NCI-H2107 (cell line): ENCODE data around the gene FANK1.
"Not testable (repeated sequence)": the region's sequence is repeated elsewhere in the genome, so short reads cannot be mapped to it uniquely, and the experiment has no call there.

Source experiments
- DNase-seq: peaks from one replicate; lab custom pipeline; 2025; lab: John Stamatoyannopoulos, UW

FANK1 gene

DNA sequence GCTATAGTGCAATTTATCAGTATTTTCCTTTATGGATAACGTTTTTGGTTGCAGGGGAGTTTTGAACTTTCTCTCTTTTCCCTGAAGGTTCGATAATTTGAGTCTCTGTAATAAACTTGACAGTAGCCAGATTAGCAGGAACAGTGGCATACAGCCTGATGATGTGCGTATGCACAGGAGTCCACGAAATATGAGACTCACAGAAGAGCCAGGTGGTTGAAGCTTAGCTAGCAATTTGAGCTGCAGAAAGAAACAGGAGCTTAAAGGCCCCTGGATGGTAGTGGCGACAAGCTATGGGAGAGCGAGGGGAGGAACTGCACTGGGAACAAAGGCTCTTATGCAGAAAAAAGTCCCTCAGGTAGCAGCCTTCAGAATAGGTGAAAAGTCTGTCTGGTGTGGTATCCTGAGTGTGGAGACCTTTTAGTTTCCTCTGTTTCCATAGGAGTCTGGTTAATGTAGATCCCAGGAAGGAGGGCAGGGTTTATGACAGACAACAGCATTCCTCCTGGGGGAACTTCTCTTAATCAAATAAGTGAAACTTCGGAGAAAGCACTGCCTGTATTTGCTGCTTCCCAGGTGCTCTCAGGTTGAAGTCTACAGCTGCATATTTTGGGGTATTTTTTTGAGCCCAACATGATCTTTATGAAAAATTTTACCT, 32.7 kb downstream of the FANK1 start:
- DNase-seq, result no peak

DNA sequence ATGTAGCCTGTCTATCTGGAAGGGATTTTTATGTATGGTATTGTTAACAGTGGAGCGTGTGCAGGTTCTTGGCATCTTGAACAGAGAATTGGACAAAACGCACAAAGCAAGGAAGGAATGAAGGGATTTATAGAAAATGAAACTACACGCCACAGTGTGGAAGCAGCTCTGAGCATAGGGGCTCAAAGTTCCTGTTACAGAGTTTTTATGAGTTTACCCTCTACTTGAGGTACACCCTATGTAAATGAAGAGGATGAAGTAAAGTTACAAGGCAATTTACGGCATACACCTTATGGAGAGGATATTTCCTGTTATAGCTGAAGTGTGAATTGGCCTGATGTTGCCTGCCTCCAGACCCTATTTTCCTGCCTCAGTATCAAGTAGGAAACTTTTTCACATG, 33.3 kb downstream of the FANK1 start:
- DNase-seq, result no peak

DNA sequence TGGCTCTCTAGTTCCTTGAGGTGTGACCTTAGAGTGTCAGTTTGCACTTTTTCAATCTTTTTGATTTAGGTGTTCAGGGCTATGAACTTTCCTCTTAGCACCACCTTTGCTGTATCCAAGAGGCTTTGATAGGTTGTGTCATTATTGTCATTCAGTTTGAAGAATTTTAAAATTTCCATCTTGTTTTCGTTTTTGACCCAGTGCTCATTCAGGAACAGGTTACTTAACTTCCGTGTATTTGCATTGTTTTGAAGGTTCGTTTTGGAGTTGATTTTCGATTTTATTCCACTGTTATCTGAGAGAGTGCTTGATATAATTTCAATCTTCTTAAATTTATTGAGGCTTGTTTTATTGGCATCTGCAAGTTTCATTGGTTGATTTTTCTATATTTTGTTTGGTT, 37.3 kb downstream of the FANK1 start:
- no peak for DNase-seq

DNA sequence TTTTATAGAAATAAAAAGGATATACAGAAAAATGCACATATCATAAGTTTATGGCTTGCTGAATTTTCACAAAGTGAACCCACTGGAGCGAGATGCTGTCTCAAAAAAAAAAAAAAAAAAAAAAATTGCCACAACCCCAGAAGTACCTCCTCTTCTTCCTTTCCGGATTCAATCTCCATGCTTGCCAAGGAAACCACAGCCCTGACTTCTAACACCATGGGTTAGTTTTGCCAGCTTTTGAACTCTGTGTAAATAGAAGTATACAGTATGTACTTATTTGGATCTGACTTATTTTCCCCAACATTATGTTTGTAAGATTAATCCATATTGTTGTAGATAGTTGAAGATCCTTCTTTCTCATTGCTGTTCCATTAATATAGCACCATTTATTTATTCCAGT, 40.0 kb downstream of the FANK1 start:
- DNase-seq, result no peak

DNA sequence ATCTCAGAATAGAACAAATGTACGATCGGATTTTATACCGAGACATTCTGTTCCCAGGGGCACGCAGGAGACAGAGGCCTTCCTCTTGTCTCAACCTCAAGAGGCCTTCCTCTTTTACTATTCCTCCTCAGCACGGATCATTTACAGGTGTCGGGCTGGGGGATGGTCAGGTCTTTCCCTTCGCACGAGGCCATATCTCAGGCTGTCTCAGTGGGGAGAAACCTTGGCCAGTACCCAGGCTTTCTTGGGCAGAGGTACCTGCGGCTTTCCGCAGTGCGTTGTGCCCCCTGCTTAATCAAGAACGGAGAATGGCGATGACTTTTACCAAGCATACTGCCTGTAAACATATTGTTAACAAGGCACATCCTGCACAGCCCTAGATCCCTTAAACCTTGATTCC, 44.2 kb downstream of the FANK1 start:
- DNase-seq, result no peak

DNA sequence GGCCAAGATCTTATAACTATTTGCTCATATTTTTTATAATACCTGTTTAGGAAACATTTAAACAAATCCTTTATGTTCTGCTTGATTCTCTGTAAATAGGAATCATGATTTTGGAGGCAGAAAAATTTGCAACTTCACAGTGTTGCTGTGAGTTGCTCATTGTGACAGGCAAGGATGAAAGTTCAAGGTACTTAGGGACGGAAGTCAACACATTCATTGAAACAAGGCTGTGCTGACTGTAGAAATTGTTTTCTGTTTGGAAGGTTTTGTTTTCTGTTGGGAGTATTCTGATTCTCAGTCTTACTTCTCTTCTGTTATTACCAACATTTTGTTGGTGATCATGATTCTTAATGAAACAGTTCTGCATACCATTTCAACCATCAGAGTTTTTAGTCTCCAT, 54.9 kb downstream of the FANK1 start:
- DNase-seq, result no peak

DNA sequence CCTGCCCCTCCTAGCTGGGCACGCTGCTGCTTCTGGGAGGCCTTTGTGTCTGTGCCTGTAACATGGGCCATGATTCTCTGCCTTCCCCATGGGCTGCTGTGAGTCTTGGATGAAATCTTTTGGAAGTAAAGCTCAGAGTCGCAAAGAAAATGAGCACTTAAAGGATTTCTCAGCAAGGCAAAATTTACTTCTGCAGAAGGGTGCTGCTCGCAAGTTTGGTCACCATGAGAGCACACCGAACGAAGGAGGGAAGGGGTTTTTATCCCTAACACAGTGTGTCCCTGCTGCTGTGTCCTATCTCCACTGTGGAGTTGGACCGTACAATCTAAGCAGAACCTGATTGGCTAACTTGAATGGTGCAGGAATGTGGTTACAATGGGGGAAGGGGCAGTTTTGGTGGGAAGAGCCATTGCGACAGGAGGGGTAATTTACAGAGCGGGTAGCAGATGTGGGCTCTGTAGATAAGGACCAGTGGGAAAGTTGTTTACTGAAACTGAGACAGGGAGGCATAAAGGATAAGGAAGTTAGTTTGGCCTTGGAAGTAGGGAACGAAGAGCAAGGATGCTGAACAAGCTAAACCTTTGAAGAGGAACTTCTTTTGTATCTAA, 57.5 kb downstream of the FANK1 start:
- DNase-seq, result no peak

DNA sequence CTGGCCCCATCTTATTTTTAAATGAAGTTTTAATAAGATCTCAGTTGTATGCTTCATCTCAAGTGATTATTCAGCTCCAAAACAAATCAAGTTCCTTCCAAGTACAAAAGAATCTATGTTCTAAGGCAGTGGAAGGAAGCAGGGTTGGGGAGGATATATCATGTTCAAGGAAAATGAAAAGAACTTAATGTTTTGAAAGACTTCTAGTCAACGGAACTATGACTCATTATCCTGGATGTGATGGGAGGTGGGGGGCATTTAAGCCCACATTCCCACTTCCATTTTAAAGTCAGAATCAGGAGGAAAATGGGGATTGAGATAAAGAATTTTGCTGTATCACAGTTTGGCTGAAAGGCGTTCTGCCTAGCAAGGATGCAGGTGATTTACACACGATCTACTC, 59.4 kb downstream of the FANK1 start:
- DNase-seq, result no peak

DNA sequence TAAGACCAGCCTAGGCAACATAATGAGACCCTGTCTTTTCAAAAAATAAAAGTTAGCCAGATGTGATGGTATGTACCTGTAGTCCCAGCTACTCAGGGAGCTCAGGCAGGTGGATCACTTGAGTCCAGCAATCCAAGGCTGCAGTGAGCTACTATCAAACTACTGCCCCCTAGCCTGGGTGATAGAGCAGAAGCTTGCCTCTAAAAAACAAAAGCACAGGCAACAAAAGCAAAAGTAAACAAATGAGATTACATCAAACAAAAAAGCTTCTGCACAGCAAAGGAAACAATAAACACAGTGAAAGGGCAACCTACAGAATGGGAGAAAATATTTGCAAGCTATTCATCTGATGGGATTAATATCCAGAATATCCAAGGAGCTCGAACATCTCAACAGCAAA, 65.4 kb downstream of the FANK1 start:
- DNase-seq, result no peak

DNA sequence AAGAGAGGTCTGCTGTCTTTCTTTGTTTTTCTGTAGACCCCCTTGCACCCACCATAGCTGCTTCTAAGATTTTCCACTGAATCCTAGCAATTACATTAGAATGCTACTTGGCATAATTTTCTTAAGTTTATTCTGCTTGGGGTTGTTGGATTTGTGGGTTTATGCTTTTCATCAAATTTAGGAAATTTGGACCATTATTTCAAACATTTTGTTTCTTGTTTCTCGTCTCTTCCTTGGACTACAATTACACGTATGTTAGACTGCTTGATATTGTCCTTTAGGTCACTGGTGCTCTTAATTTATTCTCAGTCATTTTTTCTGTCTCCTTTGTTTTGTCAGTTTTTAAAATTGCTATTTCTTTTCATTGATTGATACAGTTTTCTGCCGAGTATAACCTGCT, 65.8 kb downstream of the FANK1 start:
- no peak for DNase-seq

DNA sequence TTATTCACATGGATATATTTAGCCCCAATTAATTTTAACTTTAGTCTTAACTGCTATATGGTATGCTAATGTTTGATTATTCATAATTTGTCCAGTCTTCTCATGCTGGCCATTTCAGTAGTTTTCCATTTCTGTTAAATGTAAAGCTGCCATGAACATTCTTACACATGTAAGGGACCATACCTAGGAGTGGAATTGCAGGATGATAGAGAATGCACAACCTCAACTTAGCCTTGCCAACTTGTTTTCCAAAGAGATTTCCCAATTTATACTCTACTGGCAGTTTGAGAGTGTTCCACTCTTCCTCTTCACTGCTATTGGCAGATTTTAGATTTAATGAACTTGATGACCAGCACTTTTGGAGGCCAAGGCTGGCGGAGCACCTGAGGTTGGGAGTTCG, 68.2 kb downstream of the FANK1 start:
- DNase-seq, result no peak

DNA sequence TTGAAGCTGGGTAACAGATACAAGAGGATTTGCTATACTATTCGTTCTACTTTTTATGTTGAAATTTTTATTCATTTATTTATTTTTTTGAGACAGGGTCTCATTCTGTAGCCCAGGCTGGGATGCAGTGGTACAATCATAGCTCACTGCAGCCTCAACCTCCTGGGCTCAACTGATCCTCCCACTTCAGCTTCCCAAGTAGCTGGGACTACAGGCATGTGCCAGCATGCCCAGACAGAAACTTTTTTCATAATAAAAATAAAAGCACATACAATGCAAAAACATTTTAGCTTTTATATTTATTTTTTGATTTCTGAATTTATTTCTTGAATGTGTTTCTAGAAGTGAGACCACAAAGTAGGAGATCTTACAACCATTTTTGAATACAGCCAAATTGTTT, 71.2 kb downstream of the FANK1 start:
- DNase-seq, result no peak

DNA sequence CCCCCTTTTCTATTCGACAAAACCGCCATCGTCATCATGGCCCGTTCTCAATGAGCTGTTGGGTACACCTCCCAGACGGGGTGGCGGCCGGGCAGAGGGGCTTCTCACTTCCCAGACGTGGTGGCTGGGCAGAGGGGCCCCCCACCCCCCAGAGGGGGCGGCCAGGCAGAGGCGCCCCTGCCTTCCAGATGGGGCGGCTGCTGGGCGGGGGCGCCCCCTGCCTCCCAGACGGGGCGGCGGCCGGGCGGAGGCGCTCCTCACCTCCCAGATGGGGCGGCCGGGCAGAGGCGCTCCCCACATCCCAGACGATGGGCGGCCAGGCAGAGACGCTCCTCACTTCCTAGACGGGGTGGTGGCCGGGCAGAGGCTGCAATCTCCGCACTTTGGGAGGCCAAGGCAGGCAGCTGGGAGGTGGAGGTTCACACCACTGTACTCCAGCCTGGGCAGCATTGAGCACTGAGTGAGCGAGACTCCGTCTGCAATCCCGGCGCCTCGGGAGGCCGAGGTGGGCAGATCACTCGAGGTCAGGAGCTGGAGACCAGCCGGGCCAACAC, 73.8 kb downstream of the FANK1 start:
- DNase-seq, result not testable (repeated sequence)

DNA sequence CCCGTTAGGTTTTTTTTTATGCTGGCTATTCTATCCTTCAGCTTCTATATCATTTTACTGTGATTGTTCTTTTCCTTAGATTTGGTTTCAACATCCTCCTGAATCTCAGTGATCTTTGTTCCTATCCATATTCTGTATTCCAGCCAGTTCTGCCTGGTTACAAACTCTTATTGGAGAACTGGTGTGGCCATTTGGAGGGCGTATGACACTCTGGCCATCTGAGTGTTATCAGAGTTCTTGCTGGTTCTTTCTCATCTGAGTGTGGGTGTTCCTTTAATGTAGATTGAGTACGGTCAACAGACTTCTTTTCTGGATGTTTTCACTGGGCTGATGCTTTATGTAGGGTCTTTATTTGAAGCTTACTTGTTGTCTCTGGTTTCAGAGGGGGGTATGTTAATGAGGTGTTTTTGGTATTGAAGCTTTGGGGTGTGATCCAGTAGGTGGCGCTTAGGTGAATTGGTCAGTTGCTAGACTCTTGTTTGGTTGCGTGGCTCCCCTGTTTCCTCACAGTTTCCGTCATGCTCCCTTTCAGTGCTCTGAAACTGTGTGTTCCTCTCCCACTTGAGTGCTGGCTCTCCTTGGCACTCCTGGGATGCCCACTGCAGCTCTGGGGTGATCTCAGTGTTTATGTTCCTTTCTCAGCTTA, 80.7 kb downstream of the FANK1 start:
- DNase-seq, result no peak

DNA sequence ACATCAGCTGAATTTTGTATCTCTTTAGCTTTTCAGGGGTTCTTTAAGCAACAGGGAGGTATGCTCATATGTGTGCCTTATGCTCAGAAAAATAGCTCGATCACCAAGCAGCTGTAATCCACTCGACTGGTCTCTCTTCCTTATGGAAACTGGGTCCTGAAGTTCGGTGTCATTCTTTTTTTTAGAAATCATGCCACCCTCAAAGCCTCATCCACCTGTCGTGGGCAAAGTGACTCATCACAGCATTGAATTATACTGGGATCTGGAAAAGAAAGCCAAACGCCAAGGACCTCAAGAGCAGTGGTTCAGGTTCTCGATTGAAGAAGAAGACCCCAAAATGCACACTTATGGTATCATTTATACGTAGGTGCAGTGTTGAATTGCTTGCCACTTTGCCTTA, 83.6 kb downstream of the FANK1 start:
- DNase-seq, result no peak

DNA sequence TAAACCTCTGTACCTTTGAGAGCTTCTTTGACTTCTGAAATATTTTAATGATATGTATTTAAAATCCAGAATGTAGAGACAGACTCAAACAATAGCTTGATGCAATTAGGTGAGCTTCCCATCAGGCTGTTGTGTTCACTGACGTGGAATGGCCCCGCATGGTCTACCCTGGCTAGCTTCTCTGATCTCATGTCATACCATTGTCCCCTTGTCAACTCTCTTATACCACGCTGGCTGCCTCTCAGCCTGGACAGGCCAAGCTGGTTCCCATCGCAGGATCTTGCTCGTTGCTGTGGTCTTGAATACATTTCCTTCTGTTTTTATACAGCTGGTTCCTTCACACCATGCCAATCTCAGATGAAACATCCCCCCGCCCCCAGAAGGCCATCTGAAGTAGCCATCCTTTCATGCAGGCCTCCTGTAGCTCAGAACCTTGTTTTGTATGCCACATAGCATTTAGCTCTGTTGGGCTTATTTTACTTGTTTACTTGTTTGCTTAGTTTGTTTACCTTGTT, 84.2 kb downstream of the FANK1 start:
- DNase-seq, result no peak

DNA sequence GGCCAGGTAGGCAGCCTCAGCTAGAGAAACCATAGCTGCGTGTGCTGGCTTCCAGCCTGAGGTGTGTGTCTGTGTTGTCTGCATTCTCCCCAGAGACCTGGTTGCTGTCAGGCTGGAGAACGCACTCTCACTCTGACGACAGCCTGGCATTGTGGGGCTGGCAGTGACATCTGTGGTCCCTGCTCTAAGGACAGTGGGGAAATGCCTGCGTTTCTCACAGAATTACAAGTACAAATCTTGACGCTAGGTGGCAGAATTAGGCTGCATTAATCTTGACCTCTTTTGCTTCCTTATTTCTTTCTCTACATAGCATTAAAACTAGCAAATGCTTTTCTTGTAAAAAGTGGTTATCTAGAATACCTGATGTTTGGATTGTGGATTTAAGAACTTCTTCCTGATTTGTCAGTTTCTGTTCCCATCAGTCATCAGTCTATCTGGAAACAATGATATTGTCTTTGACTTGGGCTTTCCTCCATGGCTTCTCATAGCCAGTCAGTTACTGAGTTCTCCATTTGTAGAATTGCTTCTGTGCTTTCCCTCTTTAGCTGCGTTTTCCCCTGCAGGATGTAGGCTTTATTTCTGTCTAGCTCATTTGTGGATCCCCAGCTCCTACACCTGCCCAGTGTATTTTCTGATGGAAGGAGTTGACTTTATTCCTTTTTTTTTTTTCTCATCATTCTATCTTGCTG, 86.0 kb downstream of the FANK1 start:
- no peak for DNase-seq

DNA sequence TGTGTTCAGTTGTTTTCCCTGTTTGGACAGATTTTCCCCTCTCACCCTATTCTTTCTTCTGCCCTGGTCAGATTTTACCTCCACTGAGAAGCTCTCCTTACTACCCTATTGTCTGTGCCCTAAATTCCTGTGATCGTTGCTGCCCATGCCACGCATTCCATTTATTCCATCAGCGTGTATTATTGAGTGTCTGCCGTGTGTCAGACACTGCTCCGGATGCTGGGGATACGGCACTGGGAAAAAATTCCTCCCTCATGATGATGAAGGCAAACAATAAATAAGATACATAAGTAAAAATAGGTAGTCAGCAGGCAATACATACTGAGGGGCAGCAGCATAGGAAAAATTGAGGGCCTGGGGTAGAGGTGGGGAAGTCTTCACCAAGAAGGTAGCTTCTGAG, 86.8 kb downstream of the FANK1 start:
- no peak for DNase-seq

DNA sequence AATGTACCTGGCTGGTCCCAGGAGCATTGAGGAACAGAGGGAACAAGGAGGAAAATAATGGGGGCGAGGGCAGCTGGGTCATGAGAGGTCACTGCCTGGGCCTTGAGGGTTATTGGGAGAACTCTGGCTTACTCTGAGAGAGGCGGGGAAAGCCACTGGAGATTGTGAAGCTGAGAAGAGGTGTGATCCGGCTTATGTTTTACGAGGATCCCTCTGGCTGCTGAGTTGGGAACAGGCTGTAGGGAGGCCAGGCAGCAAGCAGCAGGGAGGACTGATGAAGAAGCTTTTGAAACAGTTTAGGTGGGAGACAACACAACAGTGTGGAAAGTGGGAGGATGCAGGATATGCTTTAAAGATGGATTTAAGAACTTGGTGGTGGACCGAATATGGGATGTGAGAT, 87.3 kb downstream of the FANK1 start:
- no peak for DNase-seq

DNA sequence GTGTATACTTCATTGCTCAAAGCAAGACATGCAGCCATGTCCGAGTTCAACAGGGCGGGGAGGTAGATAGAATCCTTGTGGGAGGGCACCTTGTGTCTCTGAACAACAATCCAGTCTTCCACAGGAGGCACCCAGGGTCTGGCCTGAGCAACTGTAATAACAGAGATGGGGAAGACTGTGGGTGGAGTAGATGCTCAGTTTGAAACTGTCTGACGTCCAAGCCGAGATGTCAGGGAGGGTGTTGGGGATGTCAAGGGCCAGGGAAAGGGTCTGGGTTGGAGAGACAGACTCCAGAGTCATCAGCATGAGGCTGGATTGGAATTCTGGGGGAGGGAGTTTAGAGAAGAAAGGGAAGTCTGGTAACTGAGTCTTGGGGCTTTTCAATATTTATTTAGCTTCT, 88.0 kb downstream of the FANK1 start:
- DNase-seq, result no peak

DNA sequence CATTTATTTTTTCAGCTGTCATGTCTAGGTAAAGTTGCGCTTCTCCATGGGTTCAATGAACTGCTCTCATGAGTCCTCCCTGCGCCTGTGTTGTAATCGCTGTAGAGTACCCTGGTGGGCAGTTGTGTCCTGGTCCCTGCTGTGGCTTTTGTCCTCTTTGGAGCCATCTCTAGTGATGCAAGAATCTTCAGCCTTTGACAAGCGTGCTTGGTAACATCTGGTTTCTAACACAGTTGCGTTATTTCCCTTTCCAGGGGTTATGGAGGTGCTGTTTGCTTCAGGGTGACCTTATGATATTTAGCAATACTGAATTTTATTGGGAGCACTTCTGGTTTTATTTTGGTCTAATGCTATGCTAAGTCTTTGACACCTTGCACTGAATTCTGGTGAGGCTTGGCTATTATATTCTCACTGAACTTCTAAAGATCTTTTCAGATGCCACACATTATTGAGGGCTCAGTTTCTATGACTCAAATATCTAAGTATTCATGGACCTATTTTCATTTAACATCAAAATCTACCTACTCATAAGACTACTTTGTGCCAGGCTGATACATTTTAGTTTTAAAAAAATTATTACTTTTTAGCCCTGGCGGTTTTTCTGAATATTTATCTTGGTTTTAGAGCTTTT, 88.6 kb downstream of the FANK1 start:
- no peak for DNase-seq

DNA sequence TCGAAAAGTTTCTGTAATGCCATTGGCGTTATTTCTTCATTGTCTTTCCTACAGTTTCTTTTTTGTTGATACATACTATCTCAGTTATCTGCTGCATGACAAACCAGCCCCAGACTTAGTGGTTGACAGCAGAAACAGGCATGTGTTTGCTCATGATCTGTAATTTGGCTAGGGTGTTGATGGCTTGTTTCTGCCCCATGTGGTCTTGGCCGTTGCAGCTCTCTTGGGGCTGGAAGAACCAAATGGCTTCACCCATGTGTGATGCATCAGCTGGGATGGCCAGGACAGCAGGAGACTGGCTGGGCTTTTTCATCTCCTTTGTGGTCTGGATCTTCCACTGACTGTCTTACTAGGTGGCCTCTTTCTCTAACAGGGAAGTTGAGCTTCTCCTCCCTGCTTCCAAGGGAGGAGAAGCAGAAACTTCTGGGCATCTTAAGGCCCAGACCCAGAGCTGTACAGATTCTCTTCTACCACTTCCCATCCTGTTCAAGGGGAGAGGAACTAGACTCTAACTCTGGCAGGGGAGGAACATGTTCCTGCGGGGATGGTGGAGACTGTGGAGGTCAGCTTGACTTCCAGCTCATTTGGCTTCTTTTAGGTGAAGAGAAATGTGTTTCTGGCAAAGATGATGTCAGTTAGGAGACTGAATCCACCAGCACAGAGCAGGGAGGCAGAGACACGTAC, 89.3 kb downstream of the FANK1 start:
- no peak for DNase-seq
